Posterior vena cava (tissue), 2 donors: ENCODE measurements around the gene PRM1. TPM values are rescaled to one million over a fixed set of nuclear protein-coding genes. Genes with fewer than 3 reads are reported as not detected.

Experiments used
- microRNA-seq, 2 donors: library from miRNA; unstranded; fragments of <30 nt; microRNA quantifications; one replicate each; pipeline ENCODE4 v1.2.0, GENCODE V29; 2020 to 2021; ENCODE audit warnings: borderline microRNAs expressed in 2 of 2
- total RNA-seq, 2 donors: library from RNA; stranded (reverse); fragmentation: NEBNext Ultra II Directional; extraction: Animal tissue kit (Norgen Biotek cat#: 25700); gene quantifications; one replicate each; pipeline ENCODE4 v1.2.1, GENCODE V29; 2021
- donor health status: DM: yes; HTN: yes; CAD: no.
- donor health status: DM: yes; HTN: yes; CAD: no.

The PRM1 gene
- total RNA-seq, 2 donors from 2014 or later = not detected

Small RNA genes lying within 50 kb of the gene (microRNA-seq; reads per million reads assigned to microRNA genes)
- gene MIR548H2 = 0 reads per million in 2 donors

Other genes starting within 250 kb of the PRM1 start
- 1 to 10 TPM; 7.5 to 7.7 TPM for gene SOCS1, start 25.1 kb downstream of the PRM1 start, total RNA-seq
- not detected for gene TNP2, start 12.0 kb downstream of the PRM1 start, total RNA-seq
- not detected for gene PRM3, start 7.7 kb downstream of the PRM1 start, total RNA-seq
- gene PRM2, start 4.8 kb downstream of the PRM1 start, total RNA-seq = not detected
- gene RMI2, start 64.1 kb upstream of the PRM1 start, total RNA-seq = 1 to 10 TPM in 1 of 2 donors, under 1 TPM in 1; 0.67 to 1.4 TPM